Kidney epithelial cell (primary cell): Measurements from ENCODE around the gene GOLPH3L. TPM values are rescaled to one million over a fixed set of nuclear protein-coding genes. Genes with fewer than 3 reads are reported as not detected.

Source experiments
- DNase-seq: peaks from one replicate; pipeline ENCODE4 v3.0.0-alpha.2; 2010; ENCODE audit warnings: low read depth
- H3K27me3 ChIP-seq: 2 replicates; pipeline ENCODE4 v1.6.0; 2011; ENCODE audit warnings: low read length; ENCODE audit not compliant: control insufficient read depth, insufficient read depth
- H3K36me3 ChIP-seq: 2 replicates; pipeline ENCODE4 v1.5.1; 2011; ENCODE audit warnings: low read length; ENCODE audit not compliant: control insufficient read depth, insufficient read depth
- H3K4me3 ChIP-seq: 2 replicates; pipeline ENCODE4 v1.5.1; 2011; ENCODE audit warnings: low read depth, mild to moderate bottlenecking, control low read depth, low read length
- CTCF ChIP-seq: IDR thresholded peaks from 2 replicates; pipeline ENCODE4 v1.5.1; 2011; ENCODE audit warnings: mild to moderate bottlenecking, moderate library complexity, low read length, control low read depth, inconsistent platforms; ENCODE audit not compliant: insufficient read depth, poor library complexity, severe bottlenecking
- total RNA-seq: library from RNA; depleted of rRNA; stranded (reverse); fragments of >200 nt; gene quantifications from 2 replicates; pipeline ENCODE4 v1.2.3, GENCODE V29; 2015

The GOLPH3L gene
- total RNA-seq, 1 donor from 2014 or later, result 18.2 TPM

GRCh38 chr1:150696162-150696561, 792 bp downstream of the GOLPH3L start:
- Histone ChIP-seq H3K36me3 (no peaks in the 10 kb centered on the region), H3K27me3 (no peaks in the 10 kb centered on the region), H3K4me3 (peak overlapping the region; percentile 81)
- no peak for TF ChIP-seq CTCF
- DNase-seq, result no peak

GRCh38 chr1:150695561-150695960, 1.4 kb downstream of the GOLPH3L start:
- Histone ChIP-seq H3K36me3 (no peaks in the 10 kb centered on the region), H3K27me3 (no peaks in the 10 kb centered on the region), H3K4me3 (no peak overlapping the region)
- TF ChIP-seq CTCF, result no peak
- DNase-seq, result no peak

- Histone ChIP-seq H3K4me3 (no peak overlapping the region), H3K36me3 (no peaks in the 10 kb centered on the region), H3K27me3 (no peaks in the 10 kb centered on the region)
- no peak for DNase-seq
- TF ChIP-seq CTCF, result no peak
Measured at GRCh38 chr1:150692720-150693119, 4.2 kb downstream of the GOLPH3L start.

- TF ChIP-seq CTCF, result no peak
- H3K4me3 ChIP-seq, result no peak overlapping the region
- no peaks in the 10 kb centered on the region for H3K36me3 ChIP-seq
- H3K27me3 ChIP-seq, result no peaks in the 10 kb centered on the region
- no peak for DNase-seq
Measured at GRCh38 chr1:150688763-150689162, 8.2 kb downstream of the GOLPH3L start.

GRCh38 chr1:150686275-150686674, 10.7 kb downstream of the GOLPH3L start:
- TF ChIP-seq CTCF, result no peak

GRCh38 chr1:150683914-150684313, 13.0 kb downstream of the GOLPH3L start:
- Histone ChIP-seq H3K4me3 (no peak overlapping the region), H3K36me3 (no peaks in the 10 kb centered on the region), H3K27me3 (no peaks in the 10 kb centered on the region)
- no peak for TF ChIP-seq CTCF
- no peak for DNase-seq

More at GRCh38 chr1:150686275-150686674, 10.7 kb downstream of the GOLPH3L start:
- Histone ChIP-seq H3K36me3 (no peaks in the 10 kb centered on the region), H3K4me3 (no peak overlapping the region), H3K27me3 (no peaks in the 10 kb centered on the region)
- no peak for DNase-seq
